GM04503 (cell line): ENCODE results near the gene DCD.
A peak's percentile ranks its signal among the peaks of the same experiment; 100 is the strongest.
"Not testable (repeated sequence)": the region's sequence is repeated elsewhere in the genome, so short reads cannot be mapped to it uniquely, and the experiment has no call there.

Source experiments
- DNase-seq: peaks from one replicate; pipeline ENCODE4 v3.0.0-alpha.2; 2012; ENCODE audit warnings: low read depth

Gene DCD

GRCh38 chr12:54653025-54653424 is 4.9 kb upstream of the DCD start:
- DNase-seq: no peak

- DNase-seq: no peak
Measured at GRCh38 chr12:54650889-54651288, 2.7 kb upstream of the DCD start.

GRCh38 chr12:54650409-54650808 is 2.2 kb upstream of the DCD start:
- DNase-seq: peak; percentile 1

GRCh38 chr12:54649825-54650224 is 1.7 kb upstream of the DCD start:
- DNase-seq: no peak

- no peak for DNase-seq
Measured at GRCh38 chr12:54641554-54641953, 6.6 kb downstream of the DCD start.

- DNase-seq: no peak
Measured at GRCh38 chr12:54641089-54641488, 7.1 kb downstream of the DCD start.

GRCh38 chr12:54639112-54639511 is 9.1 kb downstream of the DCD start:
- not testable (repeated sequence) for DNase-seq

- DNase-seq: no peak
Measured at GRCh38 chr12:54634795-54635194, 13.4 kb downstream of the DCD start, which contains the start of gene LACRT. Gene LACRT, minus strand, starts transcription at chr12:54634895. Its CDS starts 54 bp downstream, at chr12:54634841.

GRCh38 chr12:54631988-54632728 is 16.0 kb downstream of the DCD start:
- DNase-seq: no peak

GRCh38 chr12:54631551-54631950 is 16.6 kb downstream of the DCD start:
- DNase-seq: no peak

GRCh38 chr12:54629925-54630324 is 18.2 kb downstream of the DCD start:
- DNase-seq: no peak

GRCh38 chr12:54628186-54628846 is 19.8 kb downstream of the DCD start:
- DNase-seq: no peak

GRCh38 chr12:54627304-54627703 is 20.9 kb downstream of the DCD start:
- DNase-seq: no peak

- DNase-seq: no peak
Measured at GRCh38 chr12:54625598-54625997, 22.6 kb downstream of the DCD start.

- DNase-seq: no peak
Measured at GRCh38 chr12:54624315-54625279, 23.6 kb downstream of the DCD start.

- DNase-seq: no peak
Measured at GRCh38 chr12:54622463-54623183, 25.5 kb downstream of the DCD start.

- DNase-seq: no peak
Measured at GRCh38 chr12:54616933-54617680, 31.1 kb downstream of the DCD start.

- DNase-seq: no peak
Measured at GRCh38 chr12:54612225-54612750, 35.9 kb downstream of the DCD start.

GRCh38 chr12:54611715-54612149 is 36.4 kb downstream of the DCD start:
- DNase-seq: no peak

- no peak for DNase-seq
Measured at GRCh38 chr12:54608769-54609168, 39.4 kb downstream of the DCD start.

- DNase-seq: no peak
Measured at GRCh38 chr12:54608156-54608555, 40.0 kb downstream of the DCD start.
